Measurements from ENCODE around the gene SMIM36.

SMIM36 gene

DNA sequence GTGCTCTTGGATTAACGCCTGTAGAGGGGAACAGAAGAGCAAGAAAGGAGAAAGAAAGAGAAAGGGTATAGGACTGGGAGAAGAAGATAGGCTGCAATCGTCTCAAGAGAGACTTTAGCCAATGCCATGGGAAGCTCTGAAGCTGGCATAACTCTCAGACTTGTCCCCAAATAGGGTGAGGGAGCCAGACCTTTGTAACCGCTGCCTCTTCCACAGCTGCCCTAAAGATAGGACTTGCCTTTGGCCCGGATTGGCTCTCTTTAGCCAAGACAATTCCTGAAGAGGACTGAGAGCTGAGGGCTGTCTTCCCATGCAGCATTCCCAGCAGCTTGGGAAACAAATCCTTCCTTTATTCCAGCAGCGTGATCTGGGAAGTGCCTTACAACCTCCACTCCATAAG is 68.8 kb downstream of the SMIM36 start:
- ATAC-seq, result no peak
- TF ChIP-seq SNAI2 (CRISPR knock-in tag; IDR thresholded peaks at IDR 0.05) (no peak), PPARA (CRISPR knock-in tag; IDR thresholded peaks at IDR 0.05; ENCODE audit: borderline replicate concordance) (no peak), TOX (CRISPR knock-in tag; IDR thresholded peaks at IDR 0.05; ENCODE audit: borderline replicate concordance) (no peak)
- TF ChIP-seq, protein P1, sequence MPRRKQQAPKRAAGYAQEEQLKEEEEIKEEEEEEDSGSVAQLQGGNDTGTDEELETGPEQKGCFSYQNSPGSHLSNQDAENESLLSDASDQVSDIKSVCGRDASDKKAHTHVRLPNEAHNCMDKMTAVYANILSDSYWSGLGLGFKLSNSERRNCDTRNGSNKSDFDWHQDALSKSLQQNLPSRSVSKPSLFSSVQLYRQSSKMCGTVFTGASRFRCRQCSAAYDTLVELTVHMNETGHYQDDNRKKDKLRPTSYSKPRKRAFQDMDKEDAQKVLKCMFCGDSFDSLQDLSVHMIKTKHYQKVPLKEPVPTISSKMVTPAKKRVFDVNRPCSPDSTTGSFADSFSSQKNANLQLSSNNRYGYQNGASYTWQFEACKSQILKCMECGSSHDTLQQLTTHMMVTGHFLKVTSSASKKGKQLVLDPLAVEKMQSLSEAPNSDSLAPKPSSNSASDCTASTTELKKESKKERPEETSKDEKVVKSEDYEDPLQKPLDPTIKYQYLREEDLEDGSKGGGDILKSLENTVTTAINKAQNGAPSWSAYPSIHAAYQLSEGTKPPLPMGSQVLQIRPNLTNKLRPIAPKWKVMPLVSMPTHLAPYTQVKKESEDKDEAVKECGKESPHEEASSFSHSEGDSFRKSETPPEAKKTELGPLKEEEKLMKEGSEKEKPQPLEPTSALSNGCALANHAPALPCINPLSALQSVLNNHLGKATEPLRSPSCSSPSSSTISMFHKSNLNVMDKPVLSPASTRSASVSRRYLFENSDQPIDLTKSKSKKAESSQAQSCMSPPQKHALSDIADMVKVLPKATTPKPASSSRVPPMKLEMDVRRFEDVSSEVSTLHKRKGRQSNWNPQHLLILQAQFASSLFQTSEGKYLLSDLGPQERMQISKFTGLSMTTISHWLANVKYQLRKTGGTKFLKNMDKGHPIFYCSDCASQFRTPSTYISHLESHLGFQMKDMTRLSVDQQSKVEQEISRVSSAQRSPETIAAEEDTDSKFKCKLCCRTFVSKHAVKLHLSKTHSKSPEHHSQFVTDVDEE (CRISPR knock-in tag; IDR thresholded peaks at IDR 0.05), result no peak

DNA sequence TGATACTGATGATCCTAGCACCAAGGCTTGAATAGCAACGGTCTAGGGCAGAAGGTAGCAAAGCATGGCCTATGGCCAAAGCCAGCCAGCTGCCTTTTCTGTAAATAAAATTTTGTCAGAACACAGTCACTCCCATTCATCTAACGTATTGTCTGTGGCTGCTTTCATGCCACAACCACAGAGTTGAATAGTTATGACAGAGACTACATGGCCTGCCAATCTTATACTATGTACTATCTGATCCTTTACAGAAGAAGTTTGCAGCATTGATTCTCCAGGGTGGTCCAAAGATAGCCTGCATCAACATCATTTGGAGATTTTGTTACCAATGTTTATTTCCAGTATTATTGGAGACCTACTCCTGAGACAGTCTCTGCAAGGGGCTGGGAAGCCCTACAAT is 69.7 kb downstream of the SMIM36 start:
- no peak for ATAC-seq

GRCh38 chr17:55440391-55440790 is 70.9 kb downstream of the SMIM36 start:
- peak; percentile 71 for ATAC-seq
- TF ChIP-seq ZNF565 (CRISPR knock-in tag; conservative IDR thresholded peaks at IDR 0.05; ENCODE audit: low read depth) (no peak), ZFP3 (CRISPR knock-in tag; IDR thresholded peaks at IDR 0.05) (peak; percentile 74; the same call in 1 of the 2 replicates), TOX (CRISPR knock-in tag; IDR thresholded peaks at IDR 0.05; ENCODE audit: borderline replicate concordance) (no peak), ARNTL (CRISPR knock-in tag; IDR thresholded peaks at IDR 0.05; ENCODE audit: borderline replicate concordance, low read depth) (no peak), SNAI2 (CRISPR knock-in tag; IDR thresholded peaks at IDR 0.05) (peak; percentile 90), ZNF70 (CRISPR knock-in tag; IDR thresholded peaks at IDR 0.05) (no peak), GLIS3 (CRISPR knock-in tag; IDR thresholded peaks at IDR 0.05) (no peak), CSDC2 (CRISPR knock-in tag; IDR thresholded peaks at IDR 0.05) (no peak)
- TF ChIP-seq, protein P2, sequence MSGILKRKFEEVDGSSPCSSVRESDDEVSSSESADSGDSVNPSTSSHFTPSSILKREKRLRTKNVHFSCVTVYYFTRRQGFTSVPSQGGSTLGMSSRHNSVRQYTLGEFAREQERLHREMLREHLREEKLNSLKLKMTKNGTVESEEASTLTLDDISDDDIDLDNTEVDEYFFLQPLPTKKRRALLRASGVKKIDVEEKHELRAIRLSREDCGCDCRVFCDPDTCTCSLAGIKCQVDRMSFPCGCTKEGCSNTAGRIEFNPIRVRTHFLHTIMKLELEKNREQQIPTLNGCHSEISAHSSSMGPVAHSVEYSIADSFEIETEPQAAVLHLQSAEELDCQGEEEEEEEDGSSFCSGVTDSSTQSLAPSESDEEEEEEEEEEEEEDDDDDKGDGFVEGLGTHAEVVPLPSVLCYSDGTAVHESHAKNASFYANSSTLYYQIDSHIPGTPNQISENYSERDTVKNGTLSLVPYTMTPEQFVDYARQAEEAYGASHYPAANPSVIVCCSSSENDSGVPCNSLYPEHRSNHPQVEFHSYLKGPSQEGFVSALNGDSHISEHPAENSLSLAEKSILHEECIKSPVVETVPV (CRISPR knock-in tag; IDR thresholded peaks at IDR 0.05), result 0 out of 2 replicates have a peak, but pooled peaks have one; percentile 33
- TF ChIP-seq, protein P3, sequence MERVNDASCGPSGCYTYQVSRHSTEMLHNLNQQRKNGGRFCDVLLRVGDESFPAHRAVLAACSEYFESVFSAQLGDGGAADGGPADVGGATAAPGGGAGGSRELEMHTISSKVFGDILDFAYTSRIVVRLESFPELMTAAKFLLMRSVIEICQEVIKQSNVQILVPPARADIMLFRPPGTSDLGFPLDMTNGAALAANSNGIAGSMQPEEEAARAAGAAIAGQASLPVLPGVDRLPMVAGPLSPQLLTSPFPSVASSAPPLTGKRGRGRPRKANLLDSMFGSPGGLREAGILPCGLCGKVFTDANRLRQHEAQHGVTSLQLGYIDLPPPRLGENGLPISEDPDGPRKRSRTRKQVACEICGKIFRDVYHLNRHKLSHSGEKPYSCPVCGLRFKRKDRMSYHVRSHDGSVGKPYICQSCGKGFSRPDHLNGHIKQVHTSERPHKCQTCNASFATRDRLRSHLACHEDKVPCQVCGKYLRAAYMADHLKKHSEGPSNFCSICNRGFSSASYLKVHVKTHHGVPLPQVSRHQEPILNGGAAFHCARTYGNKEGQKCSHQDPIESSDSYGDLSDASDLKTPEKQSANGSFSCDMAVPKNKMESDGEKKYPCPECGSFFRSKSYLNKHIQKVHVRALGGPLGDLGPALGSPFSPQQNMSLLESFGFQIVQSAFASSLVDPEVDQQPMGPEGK (CRISPR knock-in tag; IDR thresholded peaks at IDR 0.05; ENCODE audit: borderline replicate concordance), result no peak
- TF ChIP-seq, protein P1 (CRISPR knock-in tag; IDR thresholded peaks at IDR 0.05), result peak; percentile 90

More for the DNA sequence above, 69.7 kb downstream of the SMIM36 start:
- TF ChIP-seq ISL1 (CRISPR knock-in tag; IDR thresholded peaks at IDR 0.05) (no peak), TOX (CRISPR knock-in tag; IDR thresholded peaks at IDR 0.05; ENCODE audit: borderline replicate concordance) (no peak), ZC3H10 (CRISPR knock-in tag; IDR thresholded peaks at IDR 0.05) (no peak), PPARA (CRISPR knock-in tag; IDR thresholded peaks at IDR 0.05; ENCODE audit: borderline replicate concordance) (no peak), POU6F1 (CRISPR knock-in tag; IDR thresholded peaks at IDR 0.05; ENCODE audit: borderline replicate concordance, low read depth) (no peak), ZNF565 (CRISPR knock-in tag; conservative IDR thresholded peaks at IDR 0.05; ENCODE audit: low read depth) (no peak), ZFP3 (CRISPR knock-in tag; IDR thresholded peaks at IDR 0.05) (no peak), SNAI2 (CRISPR knock-in tag; IDR thresholded peaks at IDR 0.05) (no peak), RARB (CRISPR knock-in tag; IDR thresholded peaks at IDR 0.05) (no peak), OSR1 (CRISPR knock-in tag; IDR thresholded peaks at IDR 0.05) (no peak), TCF4 (CRISPR knock-in tag; IDR thresholded peaks at IDR 0.05; ENCODE audit: borderline replicate concordance) (no peak), ZNF8 (CRISPR knock-in tag; IDR thresholded peaks at IDR 0.05) (no peak), GLIS3 (CRISPR knock-in tag; IDR thresholded peaks at IDR 0.05) (no peak), BACH2 (CRISPR knock-in tag; IDR thresholded peaks at IDR 0.05; ENCODE audit: borderline replicate concordance) (no peak)
- TF ChIP-seq, protein P1 (CRISPR knock-in tag; IDR thresholded peaks at IDR 0.05), result no peak
- TF ChIP-seq, protein P2 (CRISPR knock-in tag; IDR thresholded peaks at IDR 0.05), result no peak
